H1 (cell line): Measurements from ENCODE around the gene GULP1. TPM values are rescaled to one million over a fixed set of nuclear protein-coding genes. Genes with fewer than 3 reads are reported as not detected.

Experiments used
- ASH2L ChIP-seq: fragments of 200-600, 300-600 bp; sonication (generic); IDR thresholded peaks from one replicate; pipeline ENCODE4 v1.7.1; 2017; ENCODE audit warnings: low read length
- CHD7 ChIP-seq: fragments of 300-600 bp; sonication (generic); IDR thresholded peaks from 2 replicates; pipeline ENCODE4 v1.7.1; 2012; ENCODE audit warnings: low read length, moderate library complexity, mild to moderate bottlenecking, inconsistent platforms; ENCODE audit not compliant: insufficient replicate concordance
- FOSL1 ChIP-seq: IDR thresholded peaks from 2 replicates; pipeline ENCODE4 v1.6.1; 2011; ENCODE audit warnings: mild to moderate bottlenecking, low read depth, low read length, moderate library complexity; ENCODE audit not compliant: insufficient read depth
- POLR2A ChIP-seq, 2 experiments: IDR thresholded peaks; 1 replicate in 1 of 2; 2 replicates in 1 of 2; pipeline ENCODE4 v1.6.1; 2011; ENCODE audit warnings: low read depth in 2 of 2, low read length in 2 of 2, mild to moderate bottlenecking in 2 of 2; ENCODE audit errors: control extremely low read depth in 1 of 2
- TEAD4 ChIP-seq: IDR thresholded peaks from 2 replicates; pipeline ENCODE4 v1.6.1; 2012; ENCODE audit warnings: low read depth, low read length, inconsistent platforms, mixed read lengths
- polyA plus RNA-seq, 7 experiments: library from polyadenylated mRNA; depleted of rRNA in 3 of 7; stranded (reverse) in 5 of 7; unstranded in 2 of 7; fragments of >200 nt in 5 of 7; fragments of 200-250 nt in 2 of 7; gene quantifications; 1 replicate in 5 of 7; 2 replicates in 1 of 7; 4 replicates in 1 of 7; pipeline versions ENCODE4 v1.2.1 to v1.2.3, GENCODE V29; 2011 to 2013; ENCODE audit warnings: missing spikeins in 2 of 7, mixed read lengths in 2 of 7
- total RNA-seq: library from RNA; stranded (reverse); fragmentation: NEBNext Ultra II Directional; extraction: Animal tissue kit (Norgen Biotek cat#: 25700); gene quantifications from 2 replicates; pipeline ENCODE4 v1.2.1, GENCODE V29; 2021

The GULP1 gene
- total and polyA plus RNA-seq, 2 of the 8 experiments (the other 6 are each of a cell fraction or from before 2014, with no cell fraction given) = 69.7 to 139 TPM

- TF ChIP-seq CHD7 (no peak), FOSL1 (no peak), TEAD4 (no peak), ASH2L (no peak), POLR2A (IDR thresholded peaks at IDR 0.05; ENCODE audit: control extremely low read depth in 1 of 2, low read depth in 2 of 2, low read length in 2 of 2) (no peak)
Observed at GRCh38 chr2:188620916-188621315, 329.2 kb downstream of the GULP1 start (continued).
